HG03108 (cell line): ENCODE results near the gene IGSF3.

Experiments
- ATAC-seq: cut with Tn5 transposase; IDR thresholded peaks from one replicate; pipeline ENCODE4 v1.9.1; 2021; ENCODE audit warnings: moderate library complexity; ENCODE audit not compliant: unreplicated experiment

Gene IGSF3

GRCh38 chr1:116561563-116561962 is 106.0 kb downstream of the IGSF3 start:
- ATAC-seq, result no peak

- no peak for ATAC-seq
Measured at GRCh38 chr1:116560704-116561490, 106.6 kb downstream of the IGSF3 start.

GRCh38 chr1:116559304-116559761 is 108.2 kb downstream of the IGSF3 start:
- peak; percentile 38 for ATAC-seq

- no peak for ATAC-seq
Measured at GRCh38 chr1:116558571-116558970, 109.0 kb downstream of the IGSF3 start.

GRCh38 chr1:116558140-116558549 is 109.4 kb downstream of the IGSF3 start:
- ATAC-seq, result peak; percentile 23

GRCh38 chr1:116557323-116557878 is 110.1 kb downstream of the IGSF3 start:
- no peak for ATAC-seq

- peak; percentile 47 for ATAC-seq
Measured at GRCh38 chr1:116556289-116557006, 111.1 kb downstream of the IGSF3 start.

GRCh38 chr1:116554924-116555323 is 112.6 kb downstream of the IGSF3 start:
- no peak for ATAC-seq

- no peak for ATAC-seq
Measured at GRCh38 chr1:116553386-116554115, 114.0 kb downstream of the IGSF3 start.

GRCh38 chr1:116546354-116546977 is 121.1 kb downstream of the IGSF3 start:
- no peak for ATAC-seq

- peak; percentile 19 for ATAC-seq
Measured at GRCh38 chr1:116545359-116545705, 122.2 kb downstream of the IGSF3 start.

- ATAC-seq, result peak; percentile 46
Measured at GRCh38 chr1:116544588-116545358, 122.8 kb downstream of the IGSF3 start.

GRCh38 chr1:116540088-116540487 is 127.4 kb downstream of the IGSF3 start:
- ATAC-seq, result peak; percentile 46

GRCh38 chr1:116538544-116538943 is 129.0 kb downstream of the IGSF3 start:
- peak; percentile 57 for ATAC-seq

GRCh38 chr1:116537898-116538297 is 129.6 kb downstream of the IGSF3 start:
- ATAC-seq, result no peak

GRCh38 chr1:116537040-116537831 is 130.3 kb downstream of the IGSF3 start:
- ATAC-seq, result no peak

- no peak for ATAC-seq
Measured at GRCh38 chr1:116534014-116534739, 133.4 kb downstream of the IGSF3 start.

- no peak for ATAC-seq
Measured at GRCh38 chr1:116533429-116533820, 134.1 kb downstream of the IGSF3 start.
